Stimulated activated CD8-positive, alpha-beta memory T cell treated with anti-CD3 and anti-CD28 coated beads, Interleukin-4, amount 100 ng/mL, for 1 hour (primary cell): ENCODE measurements around the gene TULP4.
"Not testable (repeated sequence)": the region's sequence is repeated elsewhere in the genome, so short reads cannot be mapped to it uniquely, and the experiment has no call there.

ENCODE experiments used
- DNase-seq, 2 donors: peaks; one replicate each; pipeline ENCODE4 v3.0.0-alpha.2; 2020; ENCODE audit warnings: low read depth in 2 of 2, low spot score in 1 of 2

Gene TULP4

GRCh38 chr6:158388727-158389126 is 76.5 kb downstream of the TULP4 start:
- no peak for DNase-seq

- DNase-seq, result no peak
Observed at GRCh38 chr6:158389193-158389919, 77.1 kb downstream of the TULP4 start.

- DNase-seq, result no peak
Observed at GRCh38 chr6:158391276-158391675, 79.0 kb downstream of the TULP4 start.

- DNase-seq, result not testable (repeated sequence)
Observed at GRCh38 chr6:158391977-158392376, 79.7 kb downstream of the TULP4 start.

- no peak for DNase-seq
Observed at GRCh38 chr6:158396136-158396535, 83.9 kb downstream of the TULP4 start.

- DNase-seq, result no peak
Observed at GRCh38 chr6:158397578-158397977, 85.3 kb downstream of the TULP4 start.

- DNase-seq, result no peak
Observed at GRCh38 chr6:158398252-158399024, 86.2 kb downstream of the TULP4 start.

- no peak for DNase-seq
Observed at GRCh38 chr6:158399040-158399700, 86.9 kb downstream of the TULP4 start.

- DNase-seq, result no peak
Observed at GRCh38 chr6:158402184-158402583, 89.9 kb downstream of the TULP4 start.

- DNase-seq, result not testable (repeated sequence)
Observed at GRCh38 chr6:158405321-158405831, 93.1 kb downstream of the TULP4 start.

GRCh38 chr6:158405933-158406332 is 93.7 kb downstream of the TULP4 start:
- DNase-seq, result no peak

GRCh38 chr6:158406736-158407135 is 94.5 kb downstream of the TULP4 start:
- no peak for DNase-seq

- no peak for DNase-seq
Observed at GRCh38 chr6:158408013-158408412, 95.7 kb downstream of the TULP4 start.

- DNase-seq, result no peak
Observed at GRCh38 chr6:158408552-158409130, 96.4 kb downstream of the TULP4 start.

- no peak for DNase-seq
Observed at GRCh38 chr6:158409451-158409850, 97.2 kb downstream of the TULP4 start.

- no peak for DNase-seq
Observed at GRCh38 chr6:158410784-158411183, 98.5 kb downstream of the TULP4 start.

- DNase-seq, result no peak
Observed at GRCh38 chr6:158411998-158412397, 99.7 kb downstream of the TULP4 start.

- no peak for DNase-seq
Observed at GRCh38 chr6:158413028-158413427, 100.8 kb downstream of the TULP4 start.

GRCh38 chr6:158413814-158414565 is 101.7 kb downstream of the TULP4 start:
- no peak for DNase-seq

GRCh38 chr6:158414851-158415262 is 102.6 kb downstream of the TULP4 start:
- no peak for DNase-seq

- no peak for DNase-seq
Observed at GRCh38 chr6:158415666-158416065, 103.4 kb downstream of the TULP4 start.
